Posterior cingulate gyrus (tissue), 11 donors: ENCODE results near the gene S100A3.
A peak's percentile ranks its signal among the peaks of the same experiment; 100 is the strongest.
"Not testable (repeated sequence)": the region's sequence is repeated elsewhere in the genome, so short reads cannot be mapped to it uniquely, and the experiment has no call there.

Experiments
- DNase-seq, 10 donors: peaks; one replicate each; pipeline versions ENCODE4 v3.0.0 to v3.0.0-alpha.2; 2020 to 2021; ENCODE audit warnings: mixed read lengths in 3 of 10
- intact Hi-C: fragments of 100-400 bp; cut with DNase I; formaldehyde crosslinking; loops from one replicate; pipeline ENCODE4 v1.15.1; 2023

The S100A3 gene

DNA sequence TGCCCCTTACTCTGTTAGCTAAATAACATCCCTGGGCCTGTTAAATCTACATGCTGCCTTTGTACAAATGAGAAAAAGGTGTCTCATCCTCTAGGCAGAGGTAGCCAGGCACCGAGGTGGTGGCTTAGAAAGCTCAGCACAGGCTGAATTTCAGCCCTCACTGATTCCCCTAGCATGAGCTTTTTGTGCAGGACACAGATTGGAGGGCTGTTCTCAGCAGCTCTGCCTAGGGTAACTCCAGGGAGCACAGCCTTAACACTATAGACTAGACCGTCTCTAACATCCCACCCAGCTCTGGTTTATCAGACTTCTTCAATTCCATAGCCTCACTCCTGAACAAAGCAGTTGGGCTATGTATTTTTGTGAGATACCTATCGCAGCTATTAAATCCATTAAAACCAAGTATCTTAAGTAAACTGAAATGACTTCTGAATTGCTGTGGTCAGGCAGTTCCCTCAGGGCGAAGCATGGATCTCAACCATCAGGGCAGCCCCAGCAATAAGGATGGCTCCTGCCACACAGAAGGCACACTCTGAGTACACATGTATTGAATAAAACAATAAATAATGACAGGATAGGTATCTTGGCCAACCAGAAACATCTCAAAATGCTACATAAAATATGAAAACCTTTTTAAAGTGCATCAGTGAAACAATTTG is 28.1 kb downstream of the S100A3 start:
- no peak for DNase-seq
- intact Hi-C loops = no loop called here

DNA sequence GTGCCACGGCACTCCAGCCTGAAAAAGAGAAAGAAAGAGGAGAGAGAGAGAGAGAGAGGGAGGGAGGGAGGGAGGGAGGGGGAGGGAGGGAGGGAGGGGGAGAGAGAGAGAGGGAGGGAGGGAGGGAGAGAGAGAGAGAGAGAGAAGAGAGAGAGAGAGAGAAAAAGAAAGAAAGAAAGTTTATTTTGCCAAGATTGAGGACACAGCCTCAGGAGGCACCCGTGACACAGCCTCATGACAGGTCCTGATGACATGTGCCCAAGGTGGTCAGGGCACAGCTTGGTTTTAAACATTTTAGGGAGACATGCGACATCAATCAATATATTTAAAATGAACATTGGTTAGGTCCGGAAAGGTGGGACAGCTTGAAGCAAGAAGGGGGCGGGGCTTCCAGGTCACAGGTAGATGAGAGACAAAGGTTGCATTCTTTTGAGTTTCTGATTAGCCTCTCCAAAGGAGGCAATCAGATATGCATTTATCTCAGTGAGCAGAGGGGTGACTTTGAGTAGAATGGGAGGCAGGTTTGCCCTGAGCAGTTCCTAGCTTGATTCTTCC is 28.8 kb downstream of the S100A3 start:
- intact Hi-C loops, DNase-seq: not testable (repeated sequence)

- intact Hi-C loops = loop anchor here (10.0 kb wide), 2 partner anchors 136 to 226 kb away; partner anchors contain the start of gene SNAPIN
- no peak for DNase-seq
Observed at GRCh38 chr1:153519242-153519641, 29.8 kb downstream of the S100A3 start.

DNA sequence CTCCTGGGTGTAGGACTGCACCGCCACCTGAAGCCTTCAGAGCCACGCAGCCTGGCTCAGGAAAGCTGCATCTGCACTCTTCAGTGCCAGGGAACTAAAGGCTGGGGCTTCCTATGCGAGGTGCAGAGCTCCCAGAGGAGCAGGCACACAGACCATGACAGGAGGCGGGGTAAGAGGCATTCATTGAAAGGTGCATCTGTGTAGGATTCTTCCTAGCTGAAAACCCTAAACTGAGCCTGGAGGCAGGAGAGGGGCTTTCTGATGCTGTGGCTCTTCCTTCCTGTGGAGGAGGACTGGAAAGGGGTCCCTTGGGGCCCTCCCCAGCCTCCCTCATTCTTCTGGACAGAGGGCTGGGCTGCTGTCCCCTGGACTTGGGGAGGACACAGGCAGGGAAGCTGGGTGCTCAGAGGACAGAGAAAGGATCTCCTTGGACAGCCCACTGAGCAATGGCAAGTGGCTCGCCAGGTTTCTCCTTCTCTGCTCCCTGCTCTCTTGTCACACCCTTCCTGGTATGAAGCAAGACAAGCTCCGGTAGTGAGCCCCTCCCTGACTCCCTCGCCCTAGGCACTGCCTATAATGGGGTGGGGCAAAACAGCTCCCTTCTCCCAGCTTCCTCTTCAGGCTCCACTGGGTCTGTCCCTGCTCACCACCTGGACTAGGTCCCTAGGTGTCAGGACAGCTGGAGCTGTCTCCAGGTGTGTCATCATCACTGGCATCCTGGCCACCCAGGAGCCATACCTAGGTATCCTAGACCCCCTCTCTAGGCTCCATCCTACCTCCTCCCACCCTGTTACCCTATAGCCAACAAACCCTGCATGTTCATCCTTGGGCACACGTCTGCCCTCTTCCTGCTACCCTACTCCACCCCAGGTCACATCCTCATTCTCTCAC is 33.3 kb downstream of the S100A3 start:
- DNase-seq = no peak
- intact Hi-C loops = loop anchor here (10.0 kb wide), 2 partner anchors 139 to 229 kb away; partner anchors contain the start of gene SNAPIN

- peak in 1 of 10 donors; percentile 58 for DNase-seq
- intact Hi-C loops = loop anchor here (10.0 kb wide), 2 partner anchors 141 to 231 kb away; partner anchors contain the start of gene SNAPIN
Observed at GRCh38 chr1:153513666-153514065, 35.4 kb downstream of the S100A3 start.

DNA sequence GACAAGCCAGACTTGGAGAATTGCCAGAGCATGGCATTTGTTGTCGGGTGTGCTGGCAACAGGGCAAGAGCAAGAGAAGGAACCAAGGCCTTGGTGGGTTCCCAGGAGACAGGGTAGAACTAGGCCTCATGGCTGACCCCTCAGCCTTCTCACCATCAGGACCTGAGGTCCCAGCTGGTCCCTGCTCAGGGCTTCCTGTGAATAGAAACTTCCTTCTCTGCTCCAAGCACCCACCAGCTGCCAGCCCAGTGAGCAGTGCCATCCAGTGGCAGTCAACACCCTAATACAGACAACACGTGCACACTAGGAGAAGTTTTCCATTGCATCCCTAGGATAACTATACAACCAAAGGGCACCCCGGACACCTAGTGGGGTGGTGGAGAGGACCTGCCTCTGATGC is 36.0 kb downstream of the S100A3 start:
- peak in 1 of 10 donors; percentile 37 for DNase-seq
- intact Hi-C loops = loop anchor here (10.0 kb wide), 2 partner anchors 142 to 232 kb away; partner anchors contain the start of gene SNAPIN

GRCh38 chr1:153510984-153511410 is 38.1 kb downstream of the S100A3 start:
- peak; percentile 62 to 96 (median 76) for DNase-seq
- intact Hi-C loops = loop anchor here (1.0 to 10.0 kb wide), 3 partner anchors 57 to 234 kb away; partner anchors contain the start of gene SNAPIN

DNA sequence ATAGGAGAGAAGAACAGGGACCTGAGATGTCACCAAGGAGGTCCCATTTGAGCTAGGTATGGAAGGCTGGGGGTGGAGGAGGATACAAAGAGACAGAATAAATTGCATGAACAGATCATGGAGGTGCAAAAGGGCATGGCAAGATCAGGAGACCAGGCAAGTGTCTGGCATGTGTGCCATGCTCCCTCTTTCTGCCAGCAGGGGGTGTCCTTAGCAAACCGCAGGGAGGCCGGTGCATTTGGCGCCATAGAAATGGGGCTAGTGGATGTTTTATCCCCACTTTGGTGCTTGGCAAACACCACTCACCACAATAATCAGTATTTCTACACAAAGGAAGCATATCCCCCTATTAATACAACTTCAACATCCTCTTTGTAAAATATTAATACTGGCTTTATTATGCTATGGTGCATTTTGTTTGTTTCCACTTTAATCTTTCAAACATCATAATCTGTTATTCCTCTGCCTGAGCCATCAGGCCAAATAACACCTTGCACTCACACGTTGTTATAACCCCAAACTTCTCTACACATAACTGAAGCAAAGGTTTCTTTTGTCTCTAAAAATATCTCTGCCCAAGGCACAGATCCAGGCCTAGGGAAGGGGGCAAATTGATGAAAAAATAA is 39.2 kb downstream of the S100A3 start:
- intact Hi-C loops = loop anchor here (10.0 kb wide), 2 partner anchors 145 to 235 kb away; partner anchors contain the start of gene SNAPIN
- DNase-seq = peak in 5 of 10 donors; percentile 19 to 44 (median 36)

DNA sequence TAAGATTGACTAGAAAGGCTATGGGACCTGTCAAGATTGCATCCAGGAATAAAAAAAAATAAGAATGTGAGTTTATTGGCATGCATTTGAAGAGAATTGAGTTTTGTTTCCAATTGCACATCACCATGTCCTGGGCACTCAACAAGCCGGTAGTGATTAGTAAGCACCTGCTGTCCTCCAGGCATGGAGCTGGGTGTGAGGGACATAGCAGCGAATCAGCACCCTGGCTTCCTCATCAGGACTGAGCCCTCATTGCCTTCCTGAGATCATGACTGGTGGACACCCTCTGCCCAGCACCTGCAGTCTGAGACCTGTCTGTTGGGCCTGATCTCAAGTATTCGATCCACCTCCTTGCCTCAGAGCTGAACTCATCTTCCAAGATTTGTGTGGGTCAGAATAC is 40.0 kb downstream of the S100A3 start:
- intact Hi-C loops = no loop called here
- DNase-seq = no peak

DNA sequence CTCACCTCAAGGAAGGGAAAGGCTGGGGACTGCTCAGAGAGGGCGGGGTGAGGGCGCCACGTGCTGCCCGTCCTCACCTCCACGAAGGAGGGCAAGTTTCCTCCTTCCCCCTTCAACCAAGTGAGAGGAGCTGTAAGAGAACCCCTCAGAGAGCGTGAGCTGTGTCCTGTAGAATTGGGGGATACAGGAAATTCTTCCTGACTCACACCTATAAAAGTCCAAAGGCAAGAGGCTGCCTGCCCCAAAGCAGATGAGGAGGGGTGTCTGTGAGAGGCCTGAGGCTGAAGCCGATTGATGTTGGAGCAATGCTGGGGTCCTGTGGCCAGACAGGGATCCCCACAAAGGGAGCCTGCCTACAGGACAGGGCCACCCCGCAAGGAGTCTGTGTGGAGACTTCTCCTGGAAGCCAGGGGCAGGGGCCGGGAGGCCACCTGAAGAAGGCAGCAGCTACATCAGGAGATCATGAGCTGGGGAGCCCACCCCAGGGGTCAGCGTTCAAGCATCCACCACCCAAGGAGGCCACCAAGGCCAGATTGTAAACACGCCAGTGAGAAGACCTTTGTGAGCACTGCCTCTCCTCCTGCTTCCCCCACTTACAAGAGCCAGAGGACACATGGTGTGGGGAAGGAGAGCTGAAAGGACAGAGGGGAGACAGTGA is 41.0 kb downstream of the S100A3 start:
- intact Hi-C loops = no loop called here

DNA sequence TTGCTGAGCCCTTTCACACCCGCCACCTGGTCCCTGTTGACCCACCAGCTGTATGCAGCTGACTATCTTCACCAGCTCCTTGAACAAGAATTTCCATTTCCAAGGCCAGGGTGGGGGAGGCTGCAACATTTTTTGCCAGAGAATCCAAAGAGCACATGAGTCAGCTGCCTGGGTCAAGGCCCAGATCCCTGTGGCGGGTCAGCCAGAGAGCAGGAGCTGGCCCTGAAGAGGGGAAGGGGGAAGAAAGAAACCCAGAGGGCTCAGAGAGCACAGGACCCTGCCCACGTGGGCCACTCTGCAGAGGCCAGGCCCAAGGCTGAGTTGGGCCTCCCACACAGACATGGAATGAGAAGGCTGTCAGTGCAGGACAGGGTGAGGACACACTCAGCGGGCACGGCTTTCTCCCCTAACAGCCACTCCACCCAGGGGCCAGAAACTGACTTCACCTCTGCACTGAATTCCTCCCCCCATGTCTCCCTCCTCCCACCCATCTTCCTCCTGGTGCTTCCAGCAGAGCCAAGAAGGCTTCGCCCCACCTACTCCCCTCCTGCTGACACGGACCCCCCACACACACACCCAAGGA is 42.1 kb downstream of the S100A3 start:
- intact Hi-C loops = no loop called here
- peak in 3 of 10 donors; percentile 12 to 58 (median 21) for DNase-seq

More for the DNA sequence above, 41.0 kb downstream of the S100A3 start:
- no peak for DNase-seq

- intact Hi-C loops = no loop called here
Observed at GRCh38 chr1:153506386-153506785, 42.7 kb downstream of the S100A3 start.

GRCh38 chr1:153505576-153505975 is 43.5 kb downstream of the S100A3 start:
- intact Hi-C loops = no loop called here
- no peak for DNase-seq

More at GRCh38 chr1:153506386-153506785, 42.7 kb downstream of the S100A3 start:
- DNase-seq = no peak

DNA sequence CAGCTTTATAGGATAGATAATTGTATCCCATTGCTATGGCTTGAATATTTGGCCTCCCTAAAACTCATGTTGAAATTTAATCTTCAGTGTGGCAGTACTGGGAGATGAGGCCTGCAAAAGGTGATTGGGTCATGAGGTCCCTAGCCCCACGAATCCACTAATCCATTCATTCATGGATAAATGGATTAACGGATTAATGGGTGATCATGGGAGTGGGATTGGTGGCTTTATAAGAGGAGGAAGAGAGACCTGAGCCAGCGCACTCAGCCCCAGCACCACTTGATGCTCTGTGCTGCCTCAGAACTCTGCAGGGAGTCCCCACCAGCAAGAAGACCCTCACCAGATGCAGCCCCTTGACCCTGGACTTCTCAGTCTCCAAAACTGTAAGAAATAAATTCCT is 45.3 kb downstream of the S100A3 start:
- intact Hi-C loops = no loop called here
- no peak for DNase-seq

DNA sequence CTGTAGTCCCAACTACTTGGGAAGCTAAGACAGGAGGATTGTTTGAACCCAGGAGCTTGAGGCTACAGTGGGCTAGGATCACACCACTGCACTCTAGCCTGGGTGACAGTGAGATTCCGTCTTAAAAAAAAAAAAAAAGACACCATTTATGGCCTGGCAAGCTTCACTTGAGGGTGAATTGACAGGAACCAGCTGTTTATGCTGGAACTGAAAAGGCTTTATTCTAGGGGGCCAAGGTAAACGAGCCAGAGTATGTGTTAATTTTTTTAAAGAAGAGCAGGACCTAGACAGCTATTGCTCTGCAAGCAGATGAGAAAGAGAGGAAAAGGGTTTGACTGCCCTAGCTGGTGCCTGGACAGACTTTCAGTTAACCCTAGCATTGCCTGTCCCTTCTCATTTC is 50.3 kb downstream of the S100A3 start:
- DNase-seq = no peak
- intact Hi-C loops = no loop called here
